Mucosa of rectum (tissue), 2 donors: Measurements from ENCODE around the gene SLC35B1.

Experiments used
- H3K27ac ChIP-seq, 2 donors: one replicate each; pipeline ENCODE4 v1.7.0; 2013; ENCODE audit warnings: inconsistent platforms in 2 of 2, low read depth in 2 of 2, low read length in 2 of 2
- H3K27me3 ChIP-seq, 2 donors: one replicate each; pipeline ENCODE4 v1.7.0; 2013; ENCODE audit warnings: low read length in 2 of 2; ENCODE audit not compliant: control insufficient read depth in 2 of 2, insufficient read depth in 2 of 2
- H3K36me3 ChIP-seq, 2 donors: one replicate each; pipeline ENCODE4 v1.7.0; 2013; ENCODE audit warnings: low read length in 2 of 2; ENCODE audit not compliant: control insufficient read depth in 2 of 2, insufficient read depth in 2 of 2
- H3K4me1 ChIP-seq, 2 donors: one replicate each; pipeline ENCODE4 v1.7.0; 2013; ENCODE audit warnings: low read length in 2 of 2, mild to moderate bottlenecking in 1 of 2; ENCODE audit not compliant: control insufficient read depth in 2 of 2, insufficient read depth in 2 of 2
- H3K4me3 ChIP-seq, 2 donors: one replicate each; pipeline ENCODE4 v1.7.0; 2013; ENCODE audit warnings: low read length in 2 of 2
- H3K9ac ChIP-seq, 2 donors: one replicate each; pipeline ENCODE4 v1.7.0; 2013; ENCODE audit warnings: low read length in 2 of 2, low read depth in 1 of 2, mild to moderate bottlenecking in 1 of 2
- H3K9me3 ChIP-seq, 2 donors: one replicate each; pipeline ENCODE4 v1.7.0; 2013; ENCODE audit warnings: low read length in 2 of 2; ENCODE audit not compliant: control insufficient read depth in 2 of 2
- donor health status: healthy.
- donor health status: Normal muscosa, but diverticular disease.

Gene SLC35B1

GRCh38 chr17:49723423-49723822 lies 15.7 kb upstream of the SLC35B1 start:
- Histone ChIP-seq H3K27ac (peak overlapping the region; percentile 4 to 68), H3K36me3 (peaks cover 12 to 20% of the 10 kb centered on the region in 2 donors), H3K9ac (no peak overlapping the region), H3K4me1 (peaks cover 0 to 5% of the 10 kb centered on the region in 2 donors), H3K27me3 (no peaks in the 10 kb centered on the region), H3K4me3 (no peak overlapping the region), H3K9me3 (no peaks in the 10 kb centered on the region)

- no peak overlapping the region for H3K9ac ChIP-seq
- peaks cover 22 to 32% of the 10 kb centered on the region in 2 donors for H3K36me3 ChIP-seq
- H3K27ac ChIP-seq = no peak overlapping the region
Measured at GRCh38 chr17:49722066-49722465, 14.3 kb upstream of the SLC35B1 start.

GRCh38 chr17:49717371-49717861 lies 9.7 kb upstream of the SLC35B1 start:
- Histone ChIP-seq H3K27ac (no peak overlapping the region), H3K9ac (no peak overlapping the region), H3K9me3 (no peaks in the 10 kb centered on the region), H3K4me3 (no peak overlapping the region), H3K36me3 (peaks cover 40 to 55% of the 10 kb centered on the region in 2 donors), H3K4me1 (no peaks in the 10 kb centered on the region), H3K27me3 (no peaks in the 10 kb centered on the region)

More at GRCh38 chr17:49722066-49722465, 14.3 kb upstream of the SLC35B1 start:
- Histone ChIP-seq H3K9me3 (no peaks in the 10 kb centered on the region), H3K27me3 (no peaks in the 10 kb centered on the region), H3K4me3 (no peak overlapping the region), H3K4me1 (peaks cover 0 to 5% of the 10 kb centered on the region in 2 donors)

DNA sequence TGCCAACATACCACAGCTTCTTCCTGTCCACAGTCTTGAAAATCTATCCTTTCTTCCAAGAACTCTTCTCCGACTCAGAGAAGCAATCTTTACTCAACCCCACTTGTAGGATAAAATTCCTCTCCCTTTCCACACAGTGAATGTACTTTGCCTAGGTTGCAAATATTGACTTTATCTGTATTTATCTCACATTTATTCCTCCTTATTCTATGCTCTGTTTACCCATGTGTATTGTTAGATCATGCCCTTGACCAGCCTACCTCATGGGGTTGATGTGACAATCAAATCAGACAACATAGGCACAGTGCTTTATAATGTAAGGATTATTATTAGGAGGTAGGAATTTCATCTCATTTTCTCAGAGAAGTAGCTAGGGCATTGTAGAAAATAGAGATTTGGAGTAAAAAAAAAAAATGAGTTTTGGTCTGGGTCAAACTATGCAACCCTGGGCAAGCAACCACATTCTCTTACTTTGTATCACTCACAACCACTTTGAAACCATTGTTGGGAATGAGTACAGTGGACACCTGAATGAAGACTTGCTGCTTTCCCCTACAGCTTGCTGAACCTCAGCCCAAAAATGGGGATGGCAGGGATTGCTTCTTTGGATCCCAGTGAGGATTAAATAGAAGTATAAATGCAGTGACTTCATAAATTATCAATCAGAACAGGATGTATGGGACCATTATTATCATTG lies 9.1 kb upstream of the SLC35B1 start:
- peaks cover 40 to 50% of the 10 kb centered on the region in 2 donors for H3K36me3 ChIP-seq
- H3K4me1 ChIP-seq = no peaks in the 10 kb centered on the region
- no peaks in the 10 kb centered on the region for H3K9me3 ChIP-seq
- no peak overlapping the region for H3K9ac ChIP-seq
- H3K4me3 ChIP-seq = no peak overlapping the region
- no peak overlapping the region for H3K27ac ChIP-seq
- no peaks in the 10 kb centered on the region for H3K27me3 ChIP-seq

GRCh38 chr17:49715717-49716279 lies 8.0 kb upstream of the SLC35B1 start:
- Histone ChIP-seq H3K36me3 (peaks cover 40 to 51% of the 10 kb centered on the region in 2 donors), H3K9ac (no peak overlapping the region), H3K9me3 (no peaks in the 10 kb centered on the region), H3K27ac (peak overlapping the region in 1 of 2 donors; percentile 23), H3K4me3 (no peak overlapping the region), H3K27me3 (no peaks in the 10 kb centered on the region), H3K4me1 (no peaks in the 10 kb centered on the region)

DNA sequence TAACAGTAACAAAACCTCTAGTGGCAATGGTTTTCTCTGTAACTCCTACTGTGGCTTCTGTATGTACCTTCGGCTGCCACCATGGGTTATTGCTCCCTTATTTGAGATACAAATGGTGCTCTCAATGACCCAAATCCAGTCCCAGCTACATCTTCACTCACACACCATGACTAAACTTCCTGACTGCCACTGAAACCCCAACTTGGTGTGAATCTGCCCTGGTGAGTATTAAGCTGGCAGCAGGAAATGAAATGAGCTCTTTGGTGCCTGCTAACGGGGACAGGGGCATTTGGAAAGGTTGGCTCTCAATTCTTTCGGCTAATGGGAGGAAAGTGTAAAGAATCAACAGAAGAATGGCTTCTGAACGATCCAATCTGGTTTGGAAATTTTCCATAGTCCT lies 7.5 kb upstream of the SLC35B1 start:
- peak overlapping the region in 1 of 2 donors; percentile 23 for H3K27ac ChIP-seq
- no peak overlapping the region for H3K9ac ChIP-seq
- H3K36me3 ChIP-seq = peaks cover 40 to 52% of the 10 kb centered on the region in 2 donors
- H3K4me3 ChIP-seq = no peak overlapping the region
- no peaks in the 10 kb centered on the region for H3K9me3 ChIP-seq
- H3K27me3 ChIP-seq = no peaks in the 10 kb centered on the region
- no peaks in the 10 kb centered on the region for H3K4me1 ChIP-seq

DNA sequence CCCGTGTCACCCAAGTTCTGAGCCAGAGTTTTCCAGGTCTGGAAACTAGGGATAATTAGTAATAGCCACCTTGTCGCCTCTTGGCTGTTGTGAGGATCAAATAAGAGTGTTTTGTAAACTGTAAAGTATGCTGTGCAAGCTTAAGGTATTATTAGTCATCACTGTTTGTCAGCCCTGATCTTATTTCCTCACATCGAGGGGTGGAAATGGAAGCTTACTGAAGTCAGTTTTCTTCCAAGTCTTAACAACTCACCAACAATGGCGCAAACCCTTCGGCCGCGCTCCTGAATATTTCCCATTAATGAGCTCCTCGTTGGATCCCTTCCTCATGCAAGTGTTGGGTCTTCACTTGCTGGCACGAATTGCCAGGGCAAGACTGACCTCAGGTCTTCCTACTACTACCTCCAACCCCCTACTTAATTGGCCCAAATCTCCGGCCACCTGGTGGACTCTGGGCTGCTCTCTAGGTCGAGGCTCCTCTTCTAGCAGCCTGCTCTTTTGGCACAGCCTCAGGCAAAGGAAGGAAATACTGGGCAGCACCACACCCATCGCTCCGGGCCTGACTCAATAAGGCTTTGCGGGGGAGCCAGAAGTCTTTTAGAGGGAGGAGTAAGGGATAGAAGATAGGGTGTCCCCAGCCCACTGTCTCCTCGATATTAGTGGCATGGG lies 885 bp upstream of the SLC35B1 start:
- H3K27ac ChIP-seq = peak overlapping the region in 1 of 2 donors; percentile 92

DNA sequence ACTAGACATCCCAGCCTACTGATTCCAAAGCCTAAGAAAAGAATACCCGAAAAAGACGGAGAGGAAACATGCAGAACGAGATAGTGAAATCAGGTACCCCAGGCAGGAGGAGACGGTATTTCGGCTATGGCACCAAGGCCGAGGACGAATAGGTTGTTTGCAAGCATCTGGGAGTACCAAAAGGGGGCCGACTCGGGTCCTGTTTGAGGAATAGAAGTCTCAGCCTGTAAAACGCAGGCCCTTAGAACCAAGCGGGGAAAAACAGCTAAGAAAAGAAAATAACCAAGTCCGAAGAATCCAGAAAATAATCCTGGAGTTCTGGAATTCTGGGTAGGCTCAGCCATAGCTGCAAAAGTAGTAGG lies 537 bp downstream of the SLC35B1 start:
- Histone ChIP-seq H3K9me3 (no peaks in the 10 kb centered on the region), H3K9ac (peak overlapping the region; percentile 91 to 94), H3K4me3 (peak overlapping the region; percentile 88 to 95), H3K4me1 (peaks cover 10 to 13% of the 10 kb centered on the region in 2 donors), H3K27me3 (no peaks in the 10 kb centered on the region), H3K36me3 (peaks cover 34 to 41% of the 10 kb centered on the region in 2 donors), H3K27ac (peak overlapping the region; percentile 92 to 97)

More for the DNA sequence above, 885 bp upstream of the SLC35B1 start:
- Histone ChIP-seq H3K9ac (peak overlapping the region in 1 of 2 donors; percentile 57), H3K9me3 (no peaks in the 10 kb centered on the region), H3K4me1 (peaks cover 10 to 13% of the 10 kb centered on the region in 2 donors), H3K27me3 (no peaks in the 10 kb centered on the region), H3K4me3 (peak overlapping the region; percentile 46 to 95), H3K36me3 (peaks cover 23 to 29% of the 10 kb centered on the region in 2 donors)

GRCh38 chr17:49705254-49705653 lies 2.5 kb downstream of the SLC35B1 start:
- H3K27ac ChIP-seq = no peak overlapping the region
- peaks cover 51 to 57% of the 10 kb centered on the region in 2 donors for H3K36me3 ChIP-seq

More at GRCh38 chr17:49705254-49705653, 2.5 kb downstream of the SLC35B1 start:
- Histone ChIP-seq H3K9me3 (no peaks in the 10 kb centered on the region), H3K4me3 (no peak overlapping the region), H3K4me1 (peaks cover 10 to 13% of the 10 kb centered on the region in 2 donors), H3K27me3 (no peaks in the 10 kb centered on the region), H3K9ac (no peak overlapping the region)
